ENCODE data around the gene CLEC4M. TPM values are rescaled to one million over a fixed set of nuclear protein-coding genes. Genes with fewer than 3 reads are reported as not detected.
A peak's percentile ranks its signal among the peaks of the same experiment; 100 is the strongest.

The CLEC4M gene
- total RNA-seq, 1 donor from 2014 or later, result not detected

DNA sequence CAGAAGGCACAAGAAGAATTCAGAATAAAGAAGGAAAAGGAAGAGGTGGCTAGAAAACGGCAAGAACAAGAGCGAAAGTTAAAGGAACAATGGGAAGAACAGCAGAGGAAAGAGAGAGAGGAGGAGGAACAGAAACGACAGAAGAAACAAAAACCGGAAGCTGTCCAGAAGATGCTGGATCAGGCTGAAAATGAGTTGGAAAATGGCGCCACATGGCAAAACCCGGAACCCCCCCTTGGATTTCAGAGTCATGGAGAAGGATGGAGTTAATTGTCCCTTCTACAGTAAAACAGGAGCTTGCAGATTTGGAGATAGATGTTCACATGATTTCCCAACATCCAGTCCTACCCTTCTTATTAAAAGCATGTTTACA lies 22.4 kb upstream of the CLEC4M start:
- DNase-seq (ENCODE audit: low spot score), result no peak
- H3K4me3 Mint-ChIP-seq (ENCODE audit: unreplicated experiment), result no peak overlapping the region
- no peaks in the 10 kb centered on the region for H3K9me3 Mint-ChIP-seq (ENCODE audit: low read depth)
- no peak for TF ChIP-seq CTCF (IDR thresholded peaks at IDR 0.05)
- H3K27ac Mint-ChIP-seq (ENCODE audit: unreplicated experiment), result no peak overlapping the region
- peaks cover 62% of the 10 kb centered on the region for H3K27me3 Mint-ChIP-seq (ENCODE audit: low read depth)
- H3K36me3 Mint-ChIP-seq (ENCODE audit: low read depth), result peaks cover 2% of the 10 kb centered on the region
- H3K4me1 Mint-ChIP-seq (ENCODE audit: low read depth), result no peaks in the 10 kb centered on the region

GRCh38 chr19:7742575-7742974 lies 20.5 kb upstream of the CLEC4M start:
- no peak for TF ChIP-seq CTCF (IDR thresholded peaks at IDR 0.05)

DNA sequence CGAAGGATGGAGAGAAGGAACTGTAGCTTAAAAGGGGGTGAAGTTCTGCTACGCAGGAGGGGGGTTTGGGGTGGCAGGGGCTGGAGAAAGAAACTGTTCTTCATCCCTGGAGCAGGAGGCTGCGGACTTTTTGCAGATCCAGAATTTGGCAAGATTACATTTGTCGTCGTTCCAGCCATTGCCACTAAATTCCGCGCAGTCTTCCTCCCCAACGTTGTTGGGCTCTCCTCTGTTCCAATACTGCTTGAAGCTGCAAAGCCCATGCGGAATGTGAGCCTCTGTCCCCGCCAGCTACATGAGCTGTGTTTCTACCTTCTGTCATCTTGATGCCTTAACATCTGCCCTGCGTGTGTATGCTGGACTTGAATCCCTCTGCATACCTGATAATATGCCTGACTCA lies 20.1 kb upstream of the CLEC4M start:
- DNase-seq (ENCODE audit: low spot score), result peak; percentile 43
- TF ChIP-seq CTCF (IDR thresholded peaks at IDR 0.05), result no peak
- H3K9me3 Mint-ChIP-seq (ENCODE audit: low read depth), result peaks cover 1% of the 10 kb centered on the region
- H3K36me3 Mint-ChIP-seq (ENCODE audit: low read depth), result peaks cover under 1% of the 10 kb centered on the region
- no peak overlapping the region for H3K27ac Mint-ChIP-seq (ENCODE audit: unreplicated experiment)
- no peaks in the 10 kb centered on the region for H3K4me1 Mint-ChIP-seq (ENCODE audit: low read depth)
- H3K27me3 Mint-ChIP-seq (ENCODE audit: low read depth), result peaks cover 56% of the 10 kb centered on the region
- H3K4me3 Mint-ChIP-seq (ENCODE audit: unreplicated experiment), result no peak overlapping the region

More at GRCh38 chr19:7742575-7742974, 20.5 kb upstream of the CLEC4M start:
- peaks cover 2% of the 10 kb centered on the region for H3K36me3 Mint-ChIP-seq (ENCODE audit: low read depth)
- no peak overlapping the region for H3K27ac Mint-ChIP-seq (ENCODE audit: unreplicated experiment)
- DNase-seq (ENCODE audit: low spot score), result no peak
- H3K4me1 Mint-ChIP-seq (ENCODE audit: low read depth), result no peaks in the 10 kb centered on the region
- no peak overlapping the region for H3K4me3 Mint-ChIP-seq (ENCODE audit: unreplicated experiment)
- H3K27me3 Mint-ChIP-seq (ENCODE audit: low read depth), result peaks cover 57% of the 10 kb centered on the region
- no peaks in the 10 kb centered on the region for H3K9me3 Mint-ChIP-seq (ENCODE audit: low read depth)

- peaks cover 4% of the 10 kb centered on the region for H3K9me3 Mint-ChIP-seq (ENCODE audit: low read depth)
- H3K27ac Mint-ChIP-seq (ENCODE audit: unreplicated experiment), result no peak overlapping the region
- H3K27me3 Mint-ChIP-seq (ENCODE audit: low read depth), result peaks cover 54% of the 10 kb centered on the region
- no peak for TF ChIP-seq CTCF (IDR thresholded peaks at IDR 0.05)
- H3K36me3 Mint-ChIP-seq (ENCODE audit: low read depth), result no peaks in the 10 kb centered on the region
- H3K4me1 Mint-ChIP-seq (ENCODE audit: low read depth), result no peaks in the 10 kb centered on the region
- peak; percentile 38 for DNase-seq (ENCODE audit: low spot score)
- no peak overlapping the region for H3K4me3 Mint-ChIP-seq (ENCODE audit: unreplicated experiment)
These were observed 19.6 kb upstream of the CLEC4M start for GRCh38 chr19:7743425-7743841.

DNA sequence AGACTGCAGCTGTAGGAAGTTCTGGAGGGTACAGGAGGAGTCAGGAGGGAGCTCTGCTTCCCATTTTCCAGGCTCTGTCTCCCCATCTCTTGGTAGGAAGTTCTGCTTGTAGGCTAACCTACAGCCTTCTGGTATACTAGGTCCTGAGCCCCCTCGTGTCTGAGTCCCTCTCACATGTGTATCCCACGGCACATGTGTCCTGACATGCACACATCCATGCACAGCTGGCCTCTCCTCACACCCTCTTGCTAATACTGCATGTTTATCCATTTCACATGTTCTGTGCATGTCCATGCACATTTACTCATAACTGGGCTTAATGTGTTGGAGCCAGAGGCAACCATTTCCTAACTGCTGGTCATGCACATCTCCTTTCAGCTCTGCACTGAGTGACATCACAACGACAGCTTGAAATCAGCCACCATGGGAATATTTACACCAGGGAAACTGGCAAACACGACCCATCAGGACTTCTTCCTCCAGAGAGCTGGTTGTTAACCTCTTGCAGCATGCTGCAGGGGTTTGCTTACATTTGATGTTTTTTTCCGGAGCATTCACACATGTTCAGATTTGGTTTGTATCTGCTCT lies 18.8 kb upstream of the CLEC4M start:
- Mint-ChIP-seq H3K9me3 (ENCODE audit: low read depth) (peaks cover 4% of the 10 kb centered on the region), H3K27ac (ENCODE audit: unreplicated experiment) (no peak overlapping the region), H3K27me3 (ENCODE audit: low read depth) (peaks cover 48% of the 10 kb centered on the region)

More for the DNA sequence above, 18.8 kb upstream of the CLEC4M start:
- TF ChIP-seq CTCF (IDR thresholded peaks at IDR 0.05), result no peak
- peak; percentile 22 for DNase-seq (ENCODE audit: low spot score)
- H3K36me3 Mint-ChIP-seq (ENCODE audit: low read depth), result no peaks in the 10 kb centered on the region
- H3K4me3 Mint-ChIP-seq (ENCODE audit: unreplicated experiment), result no peak overlapping the region
- H3K4me1 Mint-ChIP-seq (ENCODE audit: low read depth), result no peaks in the 10 kb centered on the region
